Measurements from ENCODE around the gene NFKB1.

The NFKB1 gene

GRCh38 chr4:102633100-102633499 lies 131.9 kb downstream of the NFKB1 start:
- DNase-seq, result no peak

GRCh38 chr4:102637391-102637790 lies 136.2 kb downstream of the NFKB1 start:
- no peak for DNase-seq

DNA sequence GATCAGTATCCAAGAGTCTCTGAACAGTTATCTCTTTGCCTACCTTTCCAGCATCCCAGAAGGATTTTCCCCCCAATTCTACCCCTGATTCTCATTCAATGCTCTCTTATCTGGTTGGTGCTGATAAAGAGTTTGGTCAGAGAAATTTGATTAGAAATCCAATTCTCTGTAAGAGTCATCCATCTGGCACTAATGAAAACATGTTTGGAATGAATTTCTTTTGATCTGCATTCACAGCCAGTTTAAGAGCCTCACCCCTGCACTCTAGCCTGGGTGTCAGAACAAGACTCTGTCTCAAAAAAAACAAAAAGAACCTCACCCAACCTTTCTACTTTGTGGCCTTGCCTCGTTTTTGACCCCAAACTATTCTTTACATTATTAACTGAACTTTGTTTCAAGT lies 137.5 kb downstream of the NFKB1 start:
- DNase-seq, result no peak

DNA sequence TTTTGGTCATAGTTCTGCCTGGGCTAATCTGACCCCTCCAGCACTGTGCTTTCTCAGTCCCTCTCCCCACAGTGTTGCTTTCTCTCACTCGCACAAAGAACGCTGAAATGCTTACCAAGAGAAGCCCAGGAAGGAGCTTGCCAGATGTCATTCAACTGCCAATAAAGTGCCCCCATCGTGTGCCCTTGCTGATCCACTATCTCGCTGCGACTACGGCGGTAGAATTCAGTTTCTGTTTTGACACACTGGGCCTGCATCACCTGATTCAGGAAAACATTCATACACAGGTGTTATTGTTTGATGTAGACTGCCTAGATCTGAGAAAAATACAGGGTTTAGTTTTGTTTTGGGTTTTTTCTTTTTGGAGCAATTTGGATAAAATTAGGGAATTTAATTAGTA lies 138.4 kb downstream of the NFKB1 start:
- DNase-seq, result no peak

- no peak for DNase-seq
These were observed 139.5 kb downstream of the NFKB1 start for GRCh38 chr4:102640669-102641068.

GRCh38 chr4:102641793-102642192 lies 140.6 kb downstream of the NFKB1 start:
- DNase-seq, result no peak

GRCh38 chr4:102642631-102643298 lies 141.6 kb downstream of the NFKB1 start:
- DNase-seq, result no peak

DNA sequence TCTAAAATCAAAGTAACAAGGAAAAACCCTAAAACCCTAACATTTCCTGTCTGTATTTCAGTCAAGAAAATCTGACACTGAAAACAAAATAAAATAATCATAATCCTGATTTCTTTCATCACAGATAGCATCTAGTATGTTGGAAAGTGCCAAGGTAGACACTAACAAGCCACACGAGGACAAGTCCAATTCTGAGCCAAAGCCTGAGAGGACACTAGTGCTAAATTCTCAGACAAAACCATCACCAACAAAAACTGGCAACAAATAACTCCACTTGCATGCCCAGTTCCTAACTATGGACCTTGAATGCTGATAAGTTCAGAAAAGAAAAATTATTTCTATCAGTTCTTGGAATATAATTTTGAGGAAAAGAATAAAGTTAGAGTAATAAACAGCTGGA lies 146.0 kb downstream of the NFKB1 start:
- no peak for DNase-seq

DNA sequence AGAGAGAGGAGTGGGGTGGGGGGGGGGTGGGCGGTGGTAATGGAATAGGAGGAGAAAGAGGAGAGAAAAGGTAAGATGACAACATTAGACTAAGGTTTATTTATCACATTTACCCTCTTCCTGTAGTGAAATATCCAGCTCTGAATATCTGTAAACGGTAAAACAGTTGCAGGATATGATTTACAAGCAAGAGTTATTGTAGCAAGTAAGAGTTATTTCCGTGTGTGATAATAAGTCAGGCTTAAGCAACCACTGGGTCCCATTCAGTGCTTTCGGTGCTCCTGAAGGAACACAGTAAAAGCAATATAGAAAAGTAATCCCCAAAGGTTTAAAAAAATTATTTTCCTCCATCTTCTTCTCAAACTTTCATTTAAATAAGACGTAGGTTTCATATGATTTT lies 156.0 kb downstream of the NFKB1 start:
- DNase-seq, result no peak

DNA sequence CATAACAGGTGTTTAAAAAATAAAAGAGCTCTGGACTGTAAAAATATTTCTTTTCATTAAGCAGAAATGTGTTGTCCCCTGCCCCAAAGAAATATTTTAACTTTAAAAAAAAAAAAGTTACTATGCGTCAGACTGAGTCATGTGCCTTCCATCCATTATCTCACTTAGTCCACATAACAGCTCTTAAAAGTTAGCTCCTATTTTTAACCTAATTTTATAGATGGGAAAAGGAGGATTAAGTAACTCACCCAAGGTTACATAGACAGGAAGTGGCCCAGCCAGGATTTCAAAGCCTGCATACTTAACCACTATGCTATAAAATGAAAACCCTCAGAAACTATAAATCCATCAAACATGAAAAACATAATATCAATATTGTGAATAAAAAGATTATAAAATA lies 161.9 kb downstream of the NFKB1 start:
- DNase-seq, result no peak

DNA sequence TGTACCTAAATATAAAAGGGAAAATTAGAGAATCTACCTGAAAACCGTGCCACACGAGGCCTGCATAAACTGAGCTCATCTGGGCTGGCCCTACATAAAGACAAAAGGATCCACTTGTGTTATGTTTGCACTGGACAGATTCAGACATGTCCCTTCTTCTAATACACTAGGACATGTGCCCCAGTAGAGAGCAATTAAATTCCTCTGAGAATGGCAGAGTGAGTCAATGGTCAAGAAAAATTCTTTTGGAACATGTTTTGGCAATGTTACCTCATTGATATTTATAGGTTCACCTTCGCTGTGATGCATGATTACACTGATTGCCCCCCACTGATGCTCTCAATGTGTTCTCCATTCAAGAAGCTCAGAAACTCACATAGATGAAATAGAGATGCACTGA lies 164.4 kb downstream of the NFKB1 start:
- DNase-seq, result no peak
